ENCODE data around the gene SBK1. TPM values are rescaled to one million over a fixed set of nuclear protein-coding genes. Genes with fewer than 3 reads are reported as not detected.

Gene SBK1
- total and polyA plus RNA-seq, 10 of the 15 experiments (the other 5 are each of a cell fraction or from before 2014, with no cell fraction given): 0.04 to 0.26 (median 0.06) TPM; not detected in 4

DNA sequence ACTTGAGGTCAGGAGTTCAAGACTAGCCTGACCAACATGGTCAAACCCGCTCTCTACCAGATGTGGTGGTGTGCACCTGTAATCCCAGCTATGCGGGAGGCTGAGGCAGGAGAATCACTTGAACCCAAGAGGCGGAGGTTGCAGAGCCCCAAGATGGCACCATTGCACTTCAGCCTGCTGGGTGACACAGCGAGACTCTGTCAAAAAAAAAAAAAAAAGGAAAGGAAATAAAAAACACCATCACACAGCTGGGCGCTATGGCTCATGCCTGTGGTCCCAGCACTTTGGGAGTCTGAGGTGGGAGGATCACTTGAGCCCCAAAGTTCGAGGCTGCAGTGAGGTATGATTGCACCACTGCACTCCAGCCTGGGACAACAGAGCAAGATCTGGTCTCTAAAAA is 13.3 kb upstream of the SBK1 start (continued):
- TF ChIP-seq PAX5 (IDR thresholded peaks at IDR 0.05; ENCODE audit: borderline replicate concordance, low read depth, low read length) (no peak), POLR2AphosphoS2 (IDR thresholded peaks at IDR 0.05; ENCODE audit: low read depth, low read length) (no peak), BCLAF1 (IDR thresholded peaks at IDR 0.05) (no peak), EED (IDR thresholded peaks at IDR 0.05; ENCODE audit: low read depth) (no peak)

GRCh38 chr16:28280881-28281836 is 11.2 kb upstream of the SBK1 start:
- ATAC-seq: no peak
- in situ Hi-C loops (cut with MboI): no loop called here

More at GRCh38 chr16:28280881-28281836, 11.2 kb upstream of the SBK1 start:
- BruUV-seq (replicated peaks): no TSS peak
- H3K27me3 ChIP-seq (replicated peaks in 1 of 2; ENCODE audit: control insufficient read depth in 2 of 2, insufficient read depth in 2 of 2, low read length in 1 of 2): no peaks in the 10 kb centered on the region
- no peak overlapping the region for H3K9ac ChIP-seq (ENCODE audit: control insufficient read depth, insufficient read depth, low read length)
- no peaks in the 10 kb centered on the region for H3K9me3 ChIP-seq (replicated peaks; ENCODE audit: control insufficient read depth, insufficient read depth, low read length)
- H2AFZ ChIP-seq (ENCODE audit: control insufficient read depth, low read depth, low read length): no peak overlapping the region
- DNase-seq (ENCODE audit: low read depth, low spot score): no peak
- POLR2A ChIA-PET: interaction anchor here (0.5 kb wide), 1 partner anchor 76 kb away, joined by 3 read pairs; no protein-coding TSS in a partner anchor
- H3K4me3 ChIP-seq: no peak overlapping the region
- H3K4me1 ChIP-seq (ENCODE audit: control insufficient read depth, insufficient read depth, low read length): peaks cover 2% of the 10 kb centered on the region; the same call in 1 of the 2 replicates
- intact Hi-C loops (cut with micrococcal nuclease; ENCODE audit: unreplicated experiment): no loop called here
- RAD21 ChIA-PET (ENCODE audit: unreplicated experiment): interaction anchor here (0.8 kb wide), 1 partner anchor 31 kb away, joined by 3 read pairs; no protein-coding TSS in a partner anchor
- TF ChIP-seq, protein P1, sequence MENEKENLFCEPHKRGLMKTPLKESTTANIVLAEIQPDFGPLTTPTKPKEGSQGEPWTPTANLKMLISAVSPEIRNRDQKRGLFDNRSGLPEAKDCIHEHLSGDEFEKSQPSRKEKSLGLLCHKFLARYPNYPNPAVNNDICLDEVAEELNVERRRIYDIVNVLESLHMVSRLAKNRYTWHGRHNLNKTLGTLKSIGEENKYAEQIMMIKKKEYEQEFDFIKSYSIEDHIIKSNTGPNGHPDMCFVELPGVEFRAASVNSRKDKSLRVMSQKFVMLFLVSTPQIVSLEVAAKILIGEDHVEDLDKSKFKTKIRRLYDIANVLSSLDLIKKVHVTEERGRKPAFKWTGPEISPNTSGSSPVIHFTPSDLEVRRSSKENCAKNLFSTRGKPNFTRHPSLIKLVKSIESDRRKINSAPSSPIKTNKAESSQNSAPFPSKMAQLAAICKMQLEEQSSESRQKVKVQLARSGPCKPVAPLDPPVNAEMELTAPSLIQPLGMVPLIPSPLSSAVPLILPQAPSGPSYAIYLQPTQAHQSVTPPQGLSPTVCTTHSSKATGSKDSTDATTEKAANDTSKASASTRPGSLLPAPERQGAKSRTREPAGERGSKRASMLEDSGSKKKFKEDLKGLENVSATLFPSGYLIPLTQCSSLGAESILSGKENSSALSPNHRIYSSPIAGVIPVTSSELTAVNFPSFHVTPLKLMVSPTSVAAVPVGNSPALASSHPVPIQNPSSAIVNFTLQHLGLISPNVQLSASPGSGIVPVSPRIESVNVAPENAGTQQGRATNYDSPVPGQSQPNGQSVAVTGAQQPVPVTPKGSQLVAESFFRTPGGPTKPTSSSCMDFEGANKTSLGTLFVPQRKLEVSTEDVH (IDR thresholded peaks at IDR 0.05; ENCODE audit: low read depth, partially characterized antibody): no peak
- TF ChIP-seq TARDBP (IDR thresholded peaks at IDR 0.05; ENCODE audit: borderline replicate concordance): no peak
- no peaks in the 10 kb centered on the region for H4K20me1 ChIP-seq (ENCODE audit: control insufficient read depth, insufficient read depth)
- 45% methylated on average over 15 of the region's 15 CpGs for WGBS (ENCODE audit: insufficient coverage, insufficient replicate concordance, low lambda C conversion rate, missing lambda C conversion rate)
- H3K36me3 ChIP-seq (ENCODE audit: control insufficient read depth in 2 of 2, insufficient read depth in 2 of 2, low read length in 1 of 2): no peaks in the 10 kb centered on the region
- H3K27ac ChIP-seq (ENCODE audit: control insufficient read depth, insufficient read depth): no peak overlapping the region
- no peak for FAIRE-seq
- no peak overlapping the region for H3K4me2 ChIP-seq (ENCODE audit: control insufficient read depth, insufficient read depth)
- H3K79me2 ChIP-seq (ENCODE audit: control insufficient read depth, insufficient read depth, low read length): no peaks in the 10 kb centered on the region
- SMC1A ChIA-PET (ENCODE audit: uncharacterized antibody, unreplicated experiment): interaction anchor here (2.1 kb wide), 1 partner anchor 36 kb away, joined by 6 read pairs; no protein-coding TSS in a partner anchor
- CTCF ChIA-PET: interaction anchor here (0.7 to 3.3 kb wide), 2 partner anchors 36 to 40 kb away, joined by 3 to 17 read pairs; no protein-coding TSS in a partner anchor

Data from GM12878 (cell line).